Endothelial cell of umbilical vein (primary cell): ENCODE data around the gene SIRT2. TPM values are rescaled to one million over a fixed set of nuclear protein-coding genes. Genes with fewer than 3 reads are reported as not detected.

ENCODE experiments used
- BruUV-seq: library from RNA; stranded (reverse); fragments of 400-500 nt; replicated peaks from 2 replicates; lab custom pipeline; 2021; lab: Mats Ljungman, UMichigan
- CTCF ChIA-PET: fragments of 300-600, 350-600 bp; sonication (Branson Sonifier 250); formaldehyde crosslinking; loops from one replicate; lab custom pipeline; 2021; ENCODE audit warnings: antibody characterized with exemption, inconsistent platforms; lab: Charles Lee
- POLR2A ChIA-PET: fragments of 300-600, 350-600 bp; sonication (Branson Sonifier 250); formaldehyde crosslinking; loops from one replicate; lab custom pipeline; 2021; ENCODE audit warnings: antibody characterized with exemption, inconsistent platforms; lab: Charles Lee
- DNase-seq: peaks from one replicate; pipeline ENCODE4 v3.0.0-alpha.2; 2011; ENCODE audit warnings: low read depth, low spot score
- FAIRE-seq: peaks from 2 replicates; lab custom pipeline; 2011; peaks lifted over from hg19 to GRCh38; lab: Jason Lieb, UNC
- H2AFZ ChIP-seq: 2 replicates; pipeline ENCODE4 v1.6.0; 2012; ENCODE audit warnings: low read depth, low read length, control low read depth, inconsistent platforms
- H3K27ac ChIP-seq: 2 replicates; pipeline ENCODE4 v1.5.1; 2011; ENCODE audit warnings: low read depth, mild to moderate bottlenecking, control low read depth, low read length, moderate library complexity; ENCODE audit not compliant: insufficient read depth
- H3K27me3 ChIP-seq, 2 experiments: 2 replicates each; pipeline versions ENCODE4 v1.6.0 to v1.6.1; 2011; ENCODE audit warnings: low read length in 2 of 2, mixed read lengths in 1 of 2; ENCODE audit not compliant: control insufficient read depth in 2 of 2, insufficient read depth in 2 of 2
- H3K36me3 ChIP-seq, 2 experiments: 2 replicates in 1 of 2; 3 replicates in 1 of 2; pipeline ENCODE4 v1.5.1; 2011; ENCODE audit warnings: low read length in 2 of 2, mild to moderate bottlenecking in 1 of 2, moderate library complexity in 1 of 2; ENCODE audit not compliant: control insufficient read depth in 2 of 2, insufficient read depth in 2 of 2; ENCODE audit errors: extremely low read depth in 1 of 2
- H3K4me1 ChIP-seq: 3 replicates; pipeline ENCODE4 v1.5.1; 2011; ENCODE audit warnings: mild to moderate bottlenecking, low read length; ENCODE audit not compliant: control insufficient read depth, insufficient read depth; ENCODE audit errors: extremely low read depth
- H3K4me2 ChIP-seq: 2 replicates; pipeline ENCODE4 v1.6.1; 2011; ENCODE audit warnings: low read length, control low read depth, mixed read lengths; ENCODE audit not compliant: insufficient read depth
- H3K4me3 ChIP-seq, 3 experiments: fragments of 200-600 bp in 1 of 3; sonication (generic), shearing (Covaris generic) in 1 of 3; replicated peaks in 1 of 3; 2 replicates each; pipeline ENCODE4 v1.5.1; 2011 to 2016; ENCODE audit warnings: control low read depth in 3 of 3, low read length in 3 of 3, mild to moderate bottlenecking in 2 of 3, inconsistent platforms in 1 of 3, low read depth in 1 of 3, moderate library complexity in 1 of 3; ENCODE audit not compliant: insufficient read depth in 1 of 3
- H3K79me2 ChIP-seq: 2 replicates; pipeline ENCODE4 v1.6.0; 2012; ENCODE audit warnings: low read length, inconsistent platforms; ENCODE audit not compliant: control insufficient read depth, insufficient read depth
- H3K9ac ChIP-seq: replicated peaks from 2 replicates; pipeline ENCODE3; 2011; ENCODE audit warnings: low read length, control low read depth; ENCODE audit not compliant: insufficient read depth; ENCODE audit errors: extremely low read depth
- H3K9me1 ChIP-seq: replicated peaks from 3 replicates; pipeline ENCODE4 v1.6.0; 2011; ENCODE audit warnings: mild to moderate bottlenecking, low read length; ENCODE audit not compliant: control insufficient read depth, insufficient read depth; ENCODE audit errors: extremely low read depth
- H3K9me3 ChIP-seq: replicated peaks from 2 replicates; pipeline ENCODE4 v1.5.1; 2012; ENCODE audit warnings: low read length, inconsistent platforms; ENCODE audit not compliant: control insufficient read depth, insufficient read depth
- H4K20me1 ChIP-seq: replicated peaks from 2 replicates; pipeline ENCODE3; 2011; ENCODE audit warnings: mild to moderate bottlenecking, low read length; ENCODE audit not compliant: control insufficient read depth, insufficient read depth; ENCODE audit errors: extremely low read depth
- FOS ChIP-seq: IDR thresholded peaks from 2 replicates; pipeline ENCODE4 v1.6.1; 2011; ENCODE audit warnings: mild to moderate bottlenecking, low read length, moderate library complexity, borderline replicate concordance; ENCODE audit not compliant: insufficient read depth
- GATA2 ChIP-seq: IDR thresholded peaks from 2 replicates; pipeline ENCODE4 v1.7.0; 2011; ENCODE audit warnings: low read depth, mild to moderate bottlenecking, moderate library complexity, mixed read lengths, low read length; ENCODE audit not compliant: insufficient read length, insufficient read depth
- MYC ChIP-seq: IDR thresholded peaks from one replicate; pipeline ENCODE4 v1.6.1; 2011; ENCODE audit warnings: mild to moderate bottlenecking, low read depth, low read length
- POLR2AphosphoS5 ChIP-seq: IDR thresholded peaks from 2 replicates; pipeline ENCODE4 v1.6.1; 2012; ENCODE audit warnings: low read depth, mild to moderate bottlenecking, control low read depth, low read length, moderate library complexity; ENCODE audit not compliant: insufficient read depth
- dilution Hi-C: fragments of 300-500 bp; cut with MboI; formaldehyde crosslinking; loops from one replicate; pipeline ENCODE4 v1.15.0; 2019; ENCODE audit warnings: low sequenced_read_pairs; ENCODE audit not compliant: extremely low pct_ligation_motif_present
- intact Hi-C: fragments of 100-400 bp; cut with micrococcal nuclease; formaldehyde crosslinking; loops from one replicate; pipeline ENCODE4 v1.10.0; 2022
- polyA plus RNA-seq, 4 experiments: library from polyadenylated mRNA; depleted of rRNA in 3 of 4; stranded (reverse) in 3 of 4; unstranded in 1 of 4; fragments of >200 nt; gene quantifications; 2 replicates each; pipeline versions ENCODE4 v1.2.1 to v1.2.3, GENCODE V29; 2011 to 2012; ENCODE audit warnings: missing spikeins in 1 of 4
- total RNA-seq: library from RNA; stranded (reverse); gene quantifications from 2 replicates; pipeline ENCODE4 v1.2.3, GENCODE V29; 2021
- TF ChIP-seq, protein P1 (sequence below), 2 donors: IDR thresholded peaks; 1 replicate in 1 of 2; 2 replicates in 1 of 2; pipeline ENCODE4 v1.5.1; 2011; ENCODE audit warnings: low read length in 2 of 2, mild to moderate bottlenecking in 2 of 2, moderate library complexity in 2 of 2, control low read depth in 1 of 2, inconsistent platforms in 1 of 2, low read depth in 1 of 2; ENCODE audit not compliant: insufficient read depth in 1 of 2; ENCODE audit errors: extremely low read depth in 1 of 2

SIRT2 gene
- total and polyA plus RNA-seq, 2 donors (not counting 3 experiments of a cell fraction or from before 2014, with no cell fraction given): 47.6 to 72.5 TPM

DNA sequence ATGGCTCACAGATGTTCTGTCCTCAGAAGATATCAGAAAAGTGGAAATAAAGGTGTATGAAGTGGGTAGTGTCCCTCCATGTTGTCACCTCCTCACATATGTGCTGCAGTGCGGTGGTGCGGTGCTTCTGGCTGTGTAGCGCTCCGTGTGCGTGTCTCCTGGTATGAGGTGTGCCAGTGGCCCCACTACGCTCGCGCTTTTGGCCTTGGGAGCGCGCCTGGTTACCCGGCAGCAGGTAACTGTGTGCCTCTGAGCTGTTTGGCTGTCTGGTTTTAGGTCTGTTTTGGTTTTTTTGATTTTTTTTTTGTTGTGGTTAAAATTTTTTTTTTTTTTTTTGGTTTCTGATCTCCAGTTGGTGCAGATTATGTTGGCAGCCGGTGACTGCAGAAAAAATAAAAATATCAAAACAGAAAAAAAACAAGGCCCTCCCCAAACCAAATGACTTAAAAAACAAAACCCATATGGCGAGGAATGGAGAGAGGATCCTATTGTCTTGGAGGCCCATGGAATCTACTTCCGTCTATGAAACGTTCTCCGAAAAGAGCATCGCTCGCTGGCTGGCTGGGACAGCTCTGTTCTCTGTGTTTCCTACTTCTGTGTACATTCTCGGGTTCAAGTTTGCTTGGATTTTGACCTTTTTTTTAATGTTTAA lies 57.5 kb downstream of the SIRT2 start:
- H3K79me2 ChIP-seq: peaks cover 55% of the 10 kb centered on the region
- no peak overlapping the region for H3K4me3 ChIP-seq
- peaks cover 55 to 88% of the 10 kb centered on the region in 2 experiments for H3K36me3 ChIP-seq
- H2AFZ ChIP-seq: no peak overlapping the region
- POLR2A ChIA-PET: interaction anchor here (1.2 kb wide), 1 partner anchor 10 kb away, joined by 4 read pairs; the partner anchor contains the start of gene ECH1
- H3K27ac ChIP-seq: no peak overlapping the region
- no peaks in the 10 kb centered on the region for H3K9me3 ChIP-seq
- no peaks in the 10 kb centered on the region for H3K9me1 ChIP-seq
- H3K9ac ChIP-seq: no peak overlapping the region
- no TSS peak for BruUV-seq
- H3K4me1 ChIP-seq: no peaks in the 10 kb centered on the region
- H3K4me2 ChIP-seq: no peak overlapping the region
- intact Hi-C loops (no loop called here), dilution Hi-C loops (no loop called here)
- no peaks in the 10 kb centered on the region for H3K27me3 ChIP-seq
- H4K20me1 ChIP-seq: no peaks in the 10 kb centered on the region
- CTCF ChIA-PET: no interaction called here
- FAIRE-seq (no peak), DNase-seq (no peak)
- no peak for TF ChIP-seq FOS

DNA sequence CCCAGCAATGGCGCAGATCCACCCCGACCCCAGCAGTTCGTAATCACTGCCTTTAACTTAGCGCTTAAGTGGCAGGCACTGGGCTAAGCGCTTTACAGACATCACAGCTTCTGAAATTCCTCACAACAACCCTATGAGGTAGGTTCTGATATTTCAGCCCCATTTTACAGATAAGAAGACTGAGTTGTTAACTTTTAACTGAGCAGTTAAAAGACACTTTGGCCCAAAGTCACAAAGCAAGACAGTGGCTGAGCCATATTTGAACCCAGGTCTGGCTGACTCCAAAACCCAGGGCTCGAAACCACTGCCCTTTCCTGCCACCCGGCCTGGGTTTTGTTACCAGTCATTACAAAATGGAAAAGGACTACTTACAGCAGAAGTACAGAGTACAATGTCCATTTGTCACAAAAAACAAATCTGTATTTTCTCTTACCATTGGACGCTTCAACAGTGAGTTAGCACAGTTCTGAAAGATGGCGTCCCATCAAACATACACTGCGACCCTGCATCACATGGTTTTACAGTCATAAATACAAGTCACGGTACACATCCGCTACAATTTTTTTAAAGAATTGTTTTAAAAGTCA lies 58.1 kb downstream of the SIRT2 start:
- H3K27ac ChIP-seq: no peak overlapping the region
- POLR2A ChIA-PET: interaction anchor here (0.9 to 1.2 kb wide), 2 partner anchors 8 to 9 kb away, joined by 3 read pairs; partner anchors contain the start of gene ECH1
- FAIRE-seq: no peak
- no TSS peak for BruUV-seq
- H2AFZ ChIP-seq: no peak overlapping the region
- dilution Hi-C loops (no loop called here), intact Hi-C loops (no loop called here)
- H3K4me3 ChIP-seq: no peak overlapping the region
- no peak overlapping the region for H3K9ac ChIP-seq
- H3K79me2 ChIP-seq: peaks cover 49% of the 10 kb centered on the region
- H3K4me2 ChIP-seq: no peak overlapping the region
- no peaks in the 10 kb centered on the region for H3K9me3 ChIP-seq
- H3K27me3 ChIP-seq: no peaks in the 10 kb centered on the region
- DNase-seq: no peak
- H3K36me3 ChIP-seq: peaks cover 59 to 88% of the 10 kb centered on the region in 2 experiments
- no peak for TF ChIP-seq GATA2
- TF ChIP-seq MYC: no peak
- TF ChIP-seq, protein P1, sequence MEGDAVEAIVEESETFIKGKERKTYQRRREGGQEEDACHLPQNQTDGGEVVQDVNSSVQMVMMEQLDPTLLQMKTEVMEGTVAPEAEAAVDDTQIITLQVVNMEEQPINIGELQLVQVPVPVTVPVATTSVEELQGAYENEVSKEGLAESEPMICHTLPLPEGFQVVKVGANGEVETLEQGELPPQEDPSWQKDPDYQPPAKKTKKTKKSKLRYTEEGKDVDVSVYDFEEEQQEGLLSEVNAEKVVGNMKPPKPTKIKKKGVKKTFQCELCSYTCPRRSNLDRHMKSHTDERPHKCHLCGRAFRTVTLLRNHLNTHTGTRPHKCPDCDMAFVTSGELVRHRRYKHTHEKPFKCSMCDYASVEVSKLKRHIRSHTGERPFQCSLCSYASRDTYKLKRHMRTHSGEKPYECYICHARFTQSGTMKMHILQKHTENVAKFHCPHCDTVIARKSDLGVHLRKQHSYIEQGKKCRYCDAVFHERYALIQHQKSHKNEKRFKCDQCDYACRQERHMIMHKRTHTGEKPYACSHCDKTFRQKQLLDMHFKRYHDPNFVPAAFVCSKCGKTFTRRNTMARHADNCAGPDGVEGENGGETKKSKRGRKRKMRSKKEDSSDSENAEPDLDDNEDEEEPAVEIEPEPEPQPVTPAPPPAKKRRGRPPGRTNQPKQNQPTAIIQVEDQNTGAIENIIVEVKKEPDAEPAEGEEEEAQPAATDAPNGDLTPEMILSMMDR (IDR thresholded peaks at IDR 0.05; ENCODE audit: extremely low read depth in 1 of 2, insufficient read depth in 1 of 2, low read depth in 1 of 2, low read length in 2 of 2): no peak
- TF ChIP-seq POLR2AphosphoS5: no peak
- H3K4me1 ChIP-seq: no peaks in the 10 kb centered on the region
- CTCF ChIA-PET: interaction anchor here (0.8 to 1.5 kb wide), 2 partner anchors 28 to 46 kb away, joined by 3 read pairs; no protein-coding TSS in a partner anchor
- H4K20me1 ChIP-seq: no peaks in the 10 kb centered on the region
- H3K9me1 ChIP-seq: no peaks in the 10 kb centered on the region
